Measurements from ENCODE around the gene CACNB2. TPM values are rescaled to one million over a fixed set of nuclear protein-coding genes. Genes with fewer than 3 reads are reported as not detected.

The CACNB2 gene
- total and polyA plus RNA-seq, 8 donors = 4.9 to 11.1 (median 7.3) TPM

- Histone ChIP-seq H3K4me3 (no peak overlapping the region), H3K27ac (no peak overlapping the region), H3K9me3 (no peaks in the 10 kb centered on the region), H3K27me3 (no peaks in the 10 kb centered on the region), H3K4me1 (peaks cover 3 to 15% (median 11%) of the 10 kb centered on the region in 3 donors), H3K36me3 (no peaks in the 10 kb centered on the region)
- intact Hi-C loops (cut with DNase I) = no loop called here
- ATAC-seq (no peak), DNase-seq (no peak), FAIRE-seq (no peak)
- TF ChIP-seq CTCF (IDR thresholded peaks at IDR 0.05) = no peak
Measured at GRCh38 chr10:18325410-18325809, 185.2 kb downstream of the CACNB2 start.

- intact Hi-C loops (cut with DNase I) = no loop called here
- 30 to 31% methylated on average over 5 of the region's 5 CpGs for WGBS, 2 donors
- Histone ChIP-seq H3K27me3 (no peaks in the 10 kb centered on the region), H3K9me3 (no peaks in the 10 kb centered on the region), H3K4me3 (no peak overlapping the region), H3K27ac (peak overlapping the region in 1 of 4 donors; percentile 45), H3K36me3 (no peaks in the 10 kb centered on the region), H3K4me1 (peaks cover 3 to 15% (median 11%) of the 10 kb centered on the region in 3 donors)
- FAIRE-seq (no peak), ATAC-seq (peak; percentile 76 to 93 (median 87)), DNase-seq (no peak)
- TF ChIP-seq CTCF (IDR thresholded peaks at IDR 0.05) = no peak
Measured at GRCh38 chr10:18325889-18326531, 185.8 kb downstream of the CACNB2 start.

GRCh38 chr10:18328941-18329340 lies 188.7 kb downstream of the CACNB2 start:
- intact Hi-C loops (cut with DNase I) = no loop called here
- no peak for DNase-seq

GRCh38 chr10:18332048-18332447 lies 191.8 kb downstream of the CACNB2 start:
- Histone ChIP-seq H3K36me3 (no peaks in the 10 kb centered on the region), H3K27me3 (no peaks in the 10 kb centered on the region), H3K4me3 (no peak overlapping the region), H3K27ac (no peak overlapping the region), H3K4me1 (peaks cover 0 to 3% (median under 1%) of the 10 kb centered on the region in 3 donors), H3K9me3 (no peaks in the 10 kb centered on the region)
- no peak for TF ChIP-seq CTCF (IDR thresholded peaks at IDR 0.05)
- no peak for DNase-seq
- no peak for FAIRE-seq
- intact Hi-C loops (cut with DNase I) = no loop called here
- ATAC-seq = no peak
- WGBS, 2 donors = 88 to 93% methylated on average over 4 of the region's 4 CpGs

More at GRCh38 chr10:18328941-18329340, 188.7 kb downstream of the CACNB2 start:
- H3K4me1 ChIP-seq = peaks cover 3 to 15% (median 14%) of the 10 kb centered on the region in 3 donors
- ATAC-seq (no peak), FAIRE-seq (no peak)
- TF ChIP-seq CTCF (IDR thresholded peaks at IDR 0.05) = no peak
- no peaks in the 10 kb centered on the region for H3K27me3 ChIP-seq
- H3K4me3 ChIP-seq = no peak overlapping the region
- WGBS, 2 donors = 93 to 96% methylated on average over 2 of the region's 2 CpGs
- no peak overlapping the region for H3K27ac ChIP-seq
- no peaks in the 10 kb centered on the region for H3K9me3 ChIP-seq
- no peaks in the 10 kb centered on the region for H3K36me3 ChIP-seq

- Histone ChIP-seq H3K4me1 (peaks cover 0 to 3% (median 0%) of the 10 kb centered on the region in 3 donors), H3K4me3 (no peak overlapping the region), H3K9me3 (no peaks in the 10 kb centered on the region), H3K27ac (no peak overlapping the region), H3K36me3 (no peaks in the 10 kb centered on the region), H3K27me3 (no peaks in the 10 kb centered on the region)
- TF ChIP-seq CTCF (IDR thresholded peaks at IDR 0.05) = no peak
- ATAC-seq (no peak), DNase-seq (no peak), FAIRE-seq (no peak)
- intact Hi-C loops (cut with DNase I) = no loop called here
- 90 to 93% methylated on average over 1 of the region's 1 CpG for WGBS, 2 donors
Measured at GRCh38 chr10:18332484-18332883, 192.3 kb downstream of the CACNB2 start.

Measured in pancreas (tissue), 10 donors.